HG02938 (cell line): ENCODE data around the gene OXLD1.

Experiments used
- ATAC-seq: cut with Tn5 transposase; IDR thresholded peaks from one replicate; pipeline ENCODE4 v1.9.1; 2021; ENCODE audit warnings: mild to moderate bottlenecking, moderate library complexity; ENCODE audit not compliant: unreplicated experiment

OXLD1 gene

DNA sequence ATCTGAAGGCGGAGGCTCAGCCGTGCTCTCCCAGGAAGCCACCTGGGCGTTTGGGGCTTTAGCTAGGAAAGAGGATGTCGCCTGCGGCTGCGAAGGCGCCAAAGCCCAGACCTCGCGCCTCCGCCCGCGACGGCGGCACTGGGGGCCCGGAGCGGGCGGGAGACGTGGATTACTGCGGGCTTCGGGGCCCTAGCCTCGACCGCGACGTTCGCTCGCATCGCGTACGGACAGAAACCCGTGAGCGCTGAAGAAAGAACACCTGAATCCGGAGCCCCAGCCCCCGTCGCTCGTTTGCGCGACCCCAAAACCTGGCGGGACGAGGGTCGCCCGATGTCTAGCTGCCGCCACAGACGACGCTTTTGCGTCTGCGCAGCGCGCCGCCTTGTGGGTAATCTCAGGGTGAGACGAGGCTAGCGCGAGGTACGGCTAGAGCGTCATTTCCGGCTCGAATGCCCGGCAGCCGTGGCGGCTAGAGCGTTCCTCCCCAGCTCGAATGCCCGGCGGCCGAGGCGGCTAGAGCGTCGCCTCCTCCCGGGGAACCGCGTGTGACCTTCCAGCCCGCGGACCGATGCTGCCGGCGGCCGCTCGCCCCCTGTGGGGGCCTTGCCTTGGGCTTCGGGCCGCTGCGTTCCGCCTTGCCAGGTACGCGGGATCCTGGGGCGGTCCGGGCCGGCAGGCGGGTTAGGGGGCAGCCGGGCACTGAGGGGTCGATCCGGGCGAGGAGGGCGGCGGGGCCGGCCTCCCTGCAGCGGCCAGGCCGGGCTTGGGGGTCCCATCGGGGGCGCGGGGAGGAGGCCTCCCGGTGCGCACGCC lies 36.7 kb upstream of the OXLD1 start, which contains the start of gene MRPL12:
MRPL12 (plus strand) TSS at position 434 of the 813 bp plus-strand sequence; CDS start at position 569, 135 bp downstream.
- peak; percentile 78 for ATAC-seq

GRCh38 chr17:81701288-81702071 lies 35.1 kb upstream of the OXLD1 start:
- no peak for ATAC-seq

GRCh38 chr17:81700353-81701287 lies 34.2 kb upstream of the OXLD1 start:
- no peak for ATAC-seq

DNA sequence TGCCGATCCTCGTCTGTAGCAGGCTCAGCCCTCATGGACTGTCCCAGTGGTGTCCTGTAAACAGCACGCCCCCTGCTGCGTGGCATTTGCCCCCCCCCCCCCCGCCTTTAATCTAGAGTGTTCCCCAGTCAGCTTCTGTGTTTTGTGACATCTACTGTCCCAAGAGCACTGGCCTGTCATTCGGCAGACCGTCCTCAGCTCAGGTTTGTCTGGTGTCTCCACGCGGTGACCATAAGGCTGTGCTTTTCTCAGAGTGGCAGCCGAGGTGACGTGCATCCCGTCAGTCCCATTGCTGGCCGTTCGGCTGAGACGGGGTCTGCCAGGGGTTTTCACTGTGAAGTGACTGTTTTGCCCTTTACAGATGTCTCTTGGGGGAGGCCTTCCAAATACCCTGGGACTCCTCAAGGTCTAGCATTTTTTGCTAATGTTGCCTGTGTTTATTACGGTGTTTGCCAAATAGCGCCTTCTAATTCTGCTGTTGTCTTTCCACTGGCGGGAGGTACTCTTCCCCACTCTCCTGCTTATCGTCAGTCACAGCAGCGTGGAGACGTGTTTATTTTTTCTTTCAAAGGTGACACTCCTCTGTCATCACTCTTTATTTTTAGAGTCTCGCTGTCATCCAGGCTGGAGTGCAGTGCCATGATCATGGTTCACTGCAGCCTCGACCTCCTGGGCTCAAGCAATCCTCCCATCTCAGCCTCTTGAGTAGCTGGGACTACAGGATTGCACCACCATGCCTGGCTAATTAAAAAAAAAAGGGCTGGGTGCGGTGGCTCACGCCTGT lies 31.0 kb upstream of the OXLD1 start:
- ATAC-seq: no peak

DNA sequence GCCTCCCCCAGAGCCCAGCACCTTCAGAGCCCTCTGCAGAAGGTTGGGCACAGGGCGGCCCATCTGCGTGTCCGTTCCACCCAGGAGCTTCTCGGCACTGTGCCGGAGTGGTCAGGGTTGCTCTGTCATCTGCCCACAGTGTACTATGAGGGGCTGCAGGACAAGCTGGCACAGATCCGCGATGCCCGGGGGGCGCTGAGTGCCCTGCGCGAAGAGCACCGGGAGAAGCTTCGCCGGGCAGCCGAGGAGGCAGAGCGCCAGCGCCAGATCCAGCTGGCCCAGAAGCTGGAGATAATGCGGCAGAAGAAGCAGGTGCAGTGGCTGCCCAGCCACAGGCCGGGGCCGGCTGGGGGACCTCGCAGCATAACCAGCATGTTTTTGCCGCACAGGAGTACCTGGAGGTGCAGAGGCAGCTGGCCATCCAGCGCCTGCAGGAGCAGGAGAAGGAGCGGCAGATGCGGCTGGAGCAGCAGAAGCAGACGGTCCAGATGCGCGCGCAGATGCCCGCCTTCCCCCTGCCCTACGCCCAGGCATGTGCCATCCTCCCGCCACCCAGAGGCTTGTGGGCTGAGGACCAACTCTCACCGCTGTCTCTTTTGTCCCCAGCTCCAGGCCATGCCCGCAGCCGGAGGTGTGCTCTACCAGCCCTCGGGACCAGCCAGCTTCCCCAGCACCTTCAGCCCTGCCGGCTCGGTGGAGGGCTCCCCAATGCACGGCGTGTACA lies 30.0 kb upstream of the OXLD1 start:
- ATAC-seq: no peak

- ATAC-seq: no peak
Observed at GRCh38 chr17:81695801-81696200, 29.4 kb upstream of the OXLD1 start.

DNA sequence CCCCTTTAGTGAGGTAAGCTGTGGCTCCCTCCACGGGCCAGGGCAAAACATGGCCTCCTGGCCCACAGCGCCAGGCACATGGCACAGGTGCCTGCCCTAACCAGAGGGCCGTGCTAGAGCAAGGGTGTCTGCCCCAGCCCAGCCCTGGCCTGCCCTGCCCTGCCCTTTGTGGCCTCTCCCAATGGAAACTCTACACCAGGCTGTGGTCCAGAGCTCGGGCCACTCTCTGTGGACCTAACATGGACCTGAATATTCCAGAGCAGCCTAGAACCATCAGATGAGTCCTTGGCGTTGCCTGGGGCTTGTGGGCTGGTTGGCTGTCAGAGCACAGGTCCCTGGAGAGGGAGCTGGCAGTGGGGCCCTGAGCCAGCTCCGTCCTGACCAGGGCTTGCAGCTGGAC lies 28.8 kb upstream of the OXLD1 start:
- ATAC-seq: no peak

GRCh38 chr17:81694810-81695209 lies 28.4 kb upstream of the OXLD1 start:
- no peak for ATAC-seq

DNA sequence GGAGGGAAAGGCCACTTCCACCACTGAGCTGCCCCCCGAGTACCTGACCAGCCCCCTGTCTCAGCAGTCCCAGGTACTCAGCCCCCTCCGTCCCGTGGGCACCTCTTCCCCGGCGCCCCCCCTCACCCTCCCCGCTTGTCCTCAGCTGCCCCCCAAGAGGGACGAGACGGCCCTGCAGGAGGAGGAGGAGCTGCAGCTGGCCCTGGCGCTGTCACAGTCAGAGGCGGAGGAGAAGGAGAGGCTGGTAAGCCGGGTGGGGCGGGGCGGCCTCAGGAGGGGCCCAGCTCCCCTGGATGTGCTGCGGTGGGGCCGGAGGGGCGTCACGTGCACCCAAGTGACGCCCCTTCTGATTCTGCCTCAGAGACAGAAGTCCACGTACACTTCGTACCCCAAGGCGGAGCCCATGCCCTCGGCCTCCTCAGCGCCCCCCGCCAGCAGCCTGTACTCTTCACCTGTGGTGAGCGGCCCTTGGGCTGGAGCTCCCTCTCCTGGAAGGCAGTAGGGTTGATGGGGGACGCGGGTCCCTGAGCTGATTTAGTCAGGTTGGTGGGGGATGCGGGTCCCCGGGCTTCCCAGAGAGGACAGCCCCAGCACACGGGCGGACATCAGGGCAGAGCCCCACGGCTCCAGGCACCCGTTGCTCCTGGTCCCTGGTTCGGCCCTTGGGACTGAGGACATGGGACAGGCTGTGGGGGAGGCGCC lies 27.3 kb upstream of the OXLD1 start:
- no peak for ATAC-seq

DNA sequence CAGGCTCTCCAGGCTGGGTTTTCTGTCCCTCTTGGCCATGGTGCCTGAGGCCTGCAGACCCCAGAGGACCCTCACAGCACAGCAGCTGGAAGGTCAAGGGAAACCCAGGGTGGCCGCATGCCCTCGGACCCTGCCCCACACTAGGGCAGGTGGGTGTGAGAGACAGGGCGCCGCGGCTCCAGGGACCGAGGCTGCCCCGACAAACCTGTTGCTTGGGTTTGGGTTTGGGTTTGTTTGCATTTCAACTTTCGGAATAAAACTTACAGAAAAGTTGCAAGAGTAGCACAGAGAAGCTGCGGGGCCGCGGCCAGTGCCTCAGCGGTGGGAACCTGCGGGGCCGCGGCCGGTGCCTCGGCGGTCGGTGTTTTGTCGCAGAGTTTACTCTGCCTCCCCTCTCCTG lies 25.2 kb upstream of the OXLD1 start:
- ATAC-seq: no peak

- no peak for ATAC-seq
Observed at GRCh38 chr17:81691196-81691595, 24.8 kb upstream of the OXLD1 start.

DNA sequence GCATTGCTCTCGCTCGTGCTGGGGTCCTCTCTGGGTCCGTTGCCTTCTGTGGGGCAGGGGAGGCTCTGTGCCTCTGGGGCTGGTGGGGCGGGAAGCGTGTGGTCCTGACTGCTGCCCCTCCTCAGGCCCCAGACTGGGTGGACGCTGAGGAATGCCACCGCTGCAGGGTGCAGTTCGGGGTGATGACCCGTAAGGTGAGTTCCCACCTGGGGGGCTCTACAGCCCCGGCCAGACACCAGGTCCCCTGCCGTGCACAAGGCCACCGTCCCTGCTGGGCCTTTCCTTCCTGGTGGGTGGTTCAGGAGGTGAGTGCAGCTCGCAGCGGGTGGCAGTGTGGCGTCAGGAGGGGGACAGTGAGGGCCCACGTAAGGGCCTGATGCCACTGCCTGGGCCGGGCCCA lies 24.1 kb upstream of the OXLD1 start:
- no peak for ATAC-seq

GRCh38 chr17:81690066-81690465 lies 23.7 kb upstream of the OXLD1 start:
- ATAC-seq: no peak

DNA sequence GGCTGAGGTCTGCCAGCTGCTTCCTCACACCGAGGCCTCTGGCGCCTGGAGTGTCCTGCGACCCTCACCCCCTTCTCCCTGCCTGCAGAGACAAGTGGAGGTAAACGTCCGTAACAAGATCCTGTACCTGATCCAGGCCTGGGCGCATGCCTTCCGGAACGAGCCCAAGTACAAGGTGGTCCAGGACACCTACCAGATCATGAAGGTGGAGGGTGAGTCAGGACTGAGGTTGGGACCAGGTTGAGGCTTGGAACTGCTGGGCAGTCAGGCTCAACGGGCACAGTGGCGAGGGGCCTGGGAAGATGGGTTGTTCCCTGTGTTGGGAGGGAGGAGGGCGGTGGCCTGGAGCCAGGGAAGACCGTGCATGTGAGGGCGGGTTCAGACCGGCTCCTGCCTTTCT lies 22.2 kb upstream of the OXLD1 start:
- ATAC-seq: no peak

DNA sequence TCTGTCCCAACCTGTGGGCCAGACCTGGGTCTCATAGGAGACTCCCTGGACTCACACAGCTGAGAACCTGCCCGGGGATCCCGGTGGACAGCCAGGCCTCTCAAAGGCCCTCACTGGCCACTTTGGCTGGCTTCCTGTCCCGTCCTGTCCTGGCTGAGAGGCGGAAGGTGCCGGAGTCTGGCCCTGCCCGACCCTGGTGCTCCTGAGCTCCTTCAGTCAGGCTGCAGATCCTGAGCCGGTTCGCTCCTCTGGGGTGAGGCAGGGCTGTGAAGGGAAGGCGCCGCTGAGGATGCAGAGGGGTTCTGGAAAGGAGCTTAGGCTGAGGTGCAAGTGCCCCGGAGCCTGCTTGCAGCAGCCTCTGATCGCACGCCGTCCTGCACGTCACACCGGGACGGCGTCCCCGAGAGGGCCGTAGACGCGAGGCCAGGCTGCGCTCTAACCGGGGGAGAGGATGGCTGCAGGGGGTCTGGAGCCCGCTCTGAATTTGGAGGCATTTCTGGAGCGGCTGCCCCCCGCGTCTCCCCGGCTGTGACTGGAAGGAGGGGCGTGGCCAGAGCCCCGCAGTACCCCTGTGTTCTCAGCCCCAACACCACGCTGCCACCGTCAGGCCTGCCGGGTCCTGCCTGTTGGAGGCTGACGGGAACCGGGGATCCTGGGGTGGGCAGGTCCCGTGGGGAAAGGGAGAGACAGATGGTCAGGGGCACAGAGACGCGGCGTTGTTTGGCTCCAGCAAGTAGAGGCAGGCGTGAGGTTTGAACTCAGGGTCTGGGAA lies 21.6 kb upstream of the OXLD1 start:
- ATAC-seq: no peak

DNA sequence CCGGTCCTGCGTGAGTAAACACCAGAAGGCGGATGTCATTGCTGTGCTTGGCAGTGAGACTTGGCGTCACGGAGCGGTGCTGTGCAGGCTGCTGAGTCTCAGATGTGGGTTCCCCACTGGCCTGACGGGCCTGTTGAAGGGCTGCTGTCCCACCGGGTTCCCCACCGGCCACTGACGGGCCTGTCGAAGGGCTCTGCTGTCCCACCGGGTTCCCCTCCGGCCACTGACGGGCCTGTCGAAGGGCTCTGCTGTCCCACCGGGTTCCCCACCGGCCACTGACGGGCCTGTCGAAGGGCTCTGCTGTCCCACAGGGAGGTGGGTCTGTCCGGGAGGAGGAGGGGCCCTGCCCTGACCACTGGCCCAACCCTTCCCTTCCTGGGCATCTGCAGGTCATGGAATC lies 20.2 kb upstream of the OXLD1 start:
- no peak for ATAC-seq

DNA sequence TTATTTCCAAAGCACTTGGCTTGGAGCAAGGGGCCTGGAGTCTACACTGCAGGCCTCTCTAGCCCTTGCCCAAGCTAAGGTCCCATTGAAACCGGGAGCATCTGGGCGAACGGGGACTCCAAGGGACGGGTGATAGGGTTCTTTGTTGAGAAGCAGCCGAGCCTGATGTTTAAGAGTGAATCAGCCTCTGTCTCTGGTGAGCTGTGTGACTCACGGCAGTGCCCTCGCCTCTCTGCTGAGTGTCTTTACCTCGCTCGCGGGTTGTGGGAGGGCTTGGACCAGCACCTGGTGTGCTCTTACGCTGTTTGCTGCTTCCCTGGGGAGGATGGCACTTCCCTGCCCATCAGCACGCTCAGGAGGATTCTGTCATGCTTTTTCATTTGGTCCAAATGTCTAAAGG lies 18.7 kb upstream of the OXLD1 start:
- ATAC-seq: no peak

GRCh38 chr17:81684442-81684911 lies 18.1 kb upstream of the OXLD1 start:
- ATAC-seq: no peak
